ENCODE data around the gene POLR2L. TPM values are rescaled to one million over a fixed set of nuclear protein-coding genes. Genes with fewer than 3 reads are reported as not detected.
A peak's percentile ranks its signal among the peaks of the same experiment; 100 is the strongest.

The POLR2L gene
- total and polyA plus RNA-seq, 2 of the 13 experiments (the other 11 are each of a cell fraction or from before 2014, with no cell fraction given) = 104 to 114 TPM

GRCh38 chr11:809287-810039 lies 32.9 kb downstream of the POLR2L start, which contains the start of gene RPLP2 (continued):
- TF ChIP-seq ZNF20 (CRISPR knock-in tag; IDR thresholded peaks at IDR 0.05) (no peak), TBP (CRISPR knock-in tag; IDR thresholded peaks at IDR 0.05) (no peak), NR2F6 (IDR thresholded peaks at IDR 0.05) (no peak), NR2F6 (CRISPR knock-in tag; IDR thresholded peaks at IDR 0.05) (0 out of 2 replicates have a peak, but pooled peaks have one; percentile 5), ZNF331 (CRISPR knock-in tag; IDR thresholded peaks at IDR 0.05) (no peak), ZNF709 (CRISPR knock-in tag; IDR thresholded peaks at IDR 0.05) (peak; percentile 80), ZBTB44 (CRISPR knock-in tag; IDR thresholded peaks at IDR 0.05) (no peak; the same call in 1 of the 2 replicates), GATAD2A (CRISPR knock-in tag; IDR thresholded peaks at IDR 0.05) (no peak; the same call in 1 of the 2 replicates), ARNTL (CRISPR knock-in tag; IDR thresholded peaks at IDR 0.05) (peak; percentile 87), NCOA5 (CRISPR knock-in tag; IDR thresholded peaks at IDR 0.05) (no peak), E2F5 (CRISPR knock-in tag; conservative IDR thresholded peaks at IDR 0.05) (peak; percentile 9; the same call in 1 of the 2 replicates), TAF1 (CRISPR knock-in tag; IDR thresholded peaks at IDR 0.05) (peak; percentile 91), CC2D1A (CRISPR knock-in tag; IDR thresholded peaks at IDR 0.05) (no peak), RXRB (CRISPR knock-in tag; IDR thresholded peaks at IDR 0.05; ENCODE audit: borderline replicate concordance) (no peak; the same call in none of the 2 replicates), ZNF547 (CRISPR knock-in tag; IDR thresholded peaks at IDR 0.05) (peak; percentile 23), POLR2AphosphoS2 (IDR thresholded peaks at IDR 0.05; ENCODE audit: low read depth, low read length) (peak; percentile 48; the same call in 1 of the 2 replicates), KLF16 (CRISPR knock-in tag; IDR thresholded peaks at IDR 0.05) (peak in 1 of 2 experiments; percentile 91; a peak in 2 of 4 replicates), HHEX (CRISPR knock-in tag; IDR thresholded peaks at IDR 0.05) (no peak), CCAR2 (optimal IDR thresholded peaks at IDR 0.05; ENCODE audit: low read depth, low read length) (no peak), SUZ12 (IDR thresholded peaks at IDR 0.05; ENCODE audit: low read depth, low read length) (peak; percentile 60), GABPA (IDR thresholded peaks at IDR 0.05; ENCODE audit: low read depth, low read length) (no peak), GABPA (CRISPR knock-in tag; IDR thresholded peaks at IDR 0.05; ENCODE audit: low read depth) (peak; percentile 92)
- TF ChIP-seq, protein P1, sequence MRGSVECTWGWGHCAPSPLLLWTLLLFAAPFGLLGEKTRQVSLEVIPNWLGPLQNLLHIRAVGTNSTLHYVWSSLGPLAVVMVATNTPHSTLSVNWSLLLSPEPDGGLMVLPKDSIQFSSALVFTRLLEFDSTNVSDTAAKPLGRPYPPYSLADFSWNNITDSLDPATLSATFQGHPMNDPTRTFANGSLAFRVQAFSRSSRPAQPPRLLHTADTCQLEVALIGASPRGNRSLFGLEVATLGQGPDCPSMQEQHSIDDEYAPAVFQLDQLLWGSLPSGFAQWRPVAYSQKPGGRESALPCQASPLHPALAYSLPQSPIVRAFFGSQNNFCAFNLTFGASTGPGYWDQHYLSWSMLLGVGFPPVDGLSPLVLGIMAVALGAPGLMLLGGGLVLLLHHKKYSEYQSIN (CRISPR knock-in tag; IDR thresholded peaks at IDR 0.05; ENCODE audit: borderline replicate concordance) = no peak
- TF ChIP-seq, protein P2, sequence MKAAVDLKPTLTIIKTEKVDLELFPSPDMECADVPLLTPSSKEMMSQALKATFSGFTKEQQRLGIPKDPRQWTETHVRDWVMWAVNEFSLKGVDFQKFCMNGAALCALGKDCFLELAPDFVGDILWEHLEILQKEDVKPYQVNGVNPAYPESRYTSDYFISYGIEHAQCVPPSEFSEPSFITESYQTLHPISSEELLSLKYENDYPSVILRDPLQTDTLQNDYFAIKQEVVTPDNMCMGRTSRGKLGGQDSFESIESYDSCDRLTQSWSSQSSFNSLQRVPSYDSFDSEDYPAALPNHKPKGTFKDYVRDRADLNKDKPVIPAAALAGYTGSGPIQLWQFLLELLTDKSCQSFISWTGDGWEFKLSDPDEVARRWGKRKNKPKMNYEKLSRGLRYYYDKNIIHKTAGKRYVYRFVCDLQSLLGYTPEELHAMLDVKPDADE (CRISPR knock-in tag; IDR thresholded peaks at IDR 0.05) = no peak
- TF ChIP-seq, protein P3, sequence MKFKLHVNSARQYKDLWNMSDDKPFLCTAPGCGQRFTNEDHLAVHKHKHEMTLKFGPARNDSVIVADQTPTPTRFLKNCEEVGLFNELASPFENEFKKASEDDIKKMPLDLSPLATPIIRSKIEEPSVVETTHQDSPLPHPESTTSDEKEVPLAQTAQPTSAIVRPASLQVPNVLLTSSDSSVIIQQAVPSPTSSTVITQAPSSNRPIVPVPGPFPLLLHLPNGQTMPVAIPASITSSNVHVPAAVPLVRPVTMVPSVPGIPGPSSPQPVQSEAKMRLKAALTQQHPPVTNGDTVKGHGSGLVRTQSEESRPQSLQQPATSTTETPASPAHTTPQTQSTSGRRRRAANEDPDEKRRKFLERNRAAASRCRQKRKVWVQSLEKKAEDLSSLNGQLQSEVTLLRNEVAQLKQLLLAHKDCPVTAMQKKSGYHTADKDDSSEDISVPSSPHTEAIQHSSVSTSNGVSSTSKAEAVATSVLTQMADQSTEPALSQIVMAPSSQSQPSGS (CRISPR knock-in tag; IDR thresholded peaks at IDR 0.05) = peak; percentile 69
- TF ChIP-seq, protein P4, sequence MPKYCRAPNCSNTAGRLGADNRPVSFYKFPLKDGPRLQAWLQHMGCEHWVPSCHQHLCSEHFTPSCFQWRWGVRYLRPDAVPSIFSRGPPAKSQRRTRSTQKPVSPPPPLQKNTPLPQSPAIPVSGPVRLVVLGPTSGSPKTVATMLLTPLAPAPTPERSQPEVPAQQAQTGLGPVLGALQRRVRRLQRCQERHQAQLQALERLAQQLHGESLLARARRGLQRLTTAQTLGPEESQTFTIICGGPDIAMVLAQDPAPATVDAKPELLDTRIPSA (CRISPR knock-in tag; IDR thresholded peaks at IDR 0.05; ENCODE audit: borderline replicate concordance) = no peak; the same call in 1 of the 2 replicates
